Measurements from ENCODE around the gene PON3. TPM values are rescaled to one million over a fixed set of nuclear protein-coding genes. Genes with fewer than 3 reads are reported as not detected.

Gene PON3
- total RNA-seq, 4 donors from 2014 or later, result 0.29 to 0.61 (median 0.49) TPM; not detected in 1

GRCh38 chr7:95342642-95343307 is 53.4 kb downstream of the PON3 start:
- H3K4me3 ChIP-seq, result no peak overlapping the region
- in situ Hi-C loops (cut with MboI; ENCODE audit: low sequenced_read_pairs in 4 of 4), result no loop called here
- no peak for ATAC-seq
- no peaks in the 10 kb centered on the region for H3K27me3 ChIP-seq
- H3K36me3 ChIP-seq, result no peaks in the 10 kb centered on the region
- no peaks in the 10 kb centered on the region for H3K4me1 ChIP-seq
- TF ChIP-seq CTCF (IDR thresholded peaks at IDR 0.05 in 4 of 5, conservative IDR thresholded peaks at IDR 0.05 in 1 of 5), result no peak
- no peaks in the 10 kb centered on the region for H3K9me3 ChIP-seq
- intact Hi-C loops (cut with DNase I; ENCODE audit: low total_unique reads), result no loop called here
- H3K27ac ChIP-seq, result no peak overlapping the region
- DNase-seq, result no peak

DNA sequence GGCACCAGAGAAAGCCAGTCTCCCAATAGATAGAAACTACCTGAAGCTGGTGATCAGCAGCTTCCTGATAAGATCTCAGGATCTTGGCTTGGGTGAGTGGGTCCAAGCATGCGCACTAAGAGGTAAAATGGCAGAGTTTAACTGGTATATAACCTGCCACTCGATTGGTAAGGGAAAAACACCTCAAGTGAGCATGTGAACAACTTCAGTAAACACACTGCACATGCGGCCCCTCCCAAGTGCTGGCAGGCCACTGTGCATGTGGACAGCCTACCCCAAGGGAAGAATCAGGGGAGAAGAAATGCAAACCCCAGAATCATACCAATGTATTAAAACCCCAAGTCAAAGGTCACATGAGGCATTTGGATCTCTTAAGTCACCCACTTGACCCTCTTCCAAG is 54.1 kb downstream of the PON3 start:
- no peak overlapping the region for H3K27ac ChIP-seq
- intact Hi-C loops (cut with DNase I; ENCODE audit: low total_unique reads), result no loop called here
- DNase-seq (no peak), ATAC-seq (no peak)
- no peaks in the 10 kb centered on the region for H3K27me3 ChIP-seq
- H3K4me3 ChIP-seq, result no peak overlapping the region
- in situ Hi-C loops (cut with MboI; ENCODE audit: low sequenced_read_pairs in 4 of 4), result no loop called here
- H3K36me3 ChIP-seq, result no peaks in the 10 kb centered on the region
- no peaks in the 10 kb centered on the region for H3K4me1 ChIP-seq
- TF ChIP-seq POLR2A (IDR thresholded peaks at IDR 0.05) (no peak), CTCF (IDR thresholded peaks at IDR 0.05 in 4 of 5, conservative IDR thresholded peaks at IDR 0.05 in 1 of 5) (no peak)
- H3K9me3 ChIP-seq, result no peaks in the 10 kb centered on the region

- no peaks in the 10 kb centered on the region for H3K27me3 ChIP-seq
- intact Hi-C loops (cut with DNase I; ENCODE audit: low total_unique reads), result no loop called here
- ATAC-seq, result no peak
- no peak for DNase-seq
- H3K9me3 ChIP-seq, result no peaks in the 10 kb centered on the region
- no peak overlapping the region for H3K27ac ChIP-seq
- TF ChIP-seq POLR2A (IDR thresholded peaks at IDR 0.05) (no peak), CTCF (IDR thresholded peaks at IDR 0.05 in 4 of 5, conservative IDR thresholded peaks at IDR 0.05 in 1 of 5) (no peak)
- in situ Hi-C loops (cut with MboI; ENCODE audit: low sequenced_read_pairs in 4 of 4), result no loop called here
- no peaks in the 10 kb centered on the region for H3K4me1 ChIP-seq
- no peak overlapping the region for H3K4me3 ChIP-seq
- no peaks in the 10 kb centered on the region for H3K36me3 ChIP-seq
These were observed 55.7 kb downstream of the PON3 start for GRCh38 chr7:95340491-95340890.

GRCh38 chr7:95338832-95339231 is 57.3 kb downstream of the PON3 start:
- DNase-seq, result no peak
- Histone ChIP-seq H3K36me3 (no peaks in the 10 kb centered on the region), H3K27me3 (no peaks in the 10 kb centered on the region), H3K4me3 (no peak overlapping the region), H3K4me1 (no peaks in the 10 kb centered on the region), H3K27ac (no peak overlapping the region), H3K9me3 (no peaks in the 10 kb centered on the region)
- in situ Hi-C loops (cut with MboI; ENCODE audit: low sequenced_read_pairs in 4 of 4) (no loop called here), intact Hi-C loops (cut with DNase I; ENCODE audit: low total_unique reads) (no loop called here)
- TF ChIP-seq CTCF (IDR thresholded peaks at IDR 0.05 in 4 of 5, conservative IDR thresholded peaks at IDR 0.05 in 1 of 5) (no peak), POLR2A (IDR thresholded peaks at IDR 0.05) (no peak)
- no peak for ATAC-seq

GRCh38 chr7:95335093-95335492 is 61.1 kb downstream of the PON3 start:
- intact Hi-C loops (cut with DNase I; ENCODE audit: low total_unique reads) (no loop called here), in situ Hi-C loops (cut with MboI; ENCODE audit: low sequenced_read_pairs in 4 of 4) (no loop called here)
- Histone ChIP-seq H3K27me3 (no peaks in the 10 kb centered on the region), H3K4me1 (no peaks in the 10 kb centered on the region), H3K27ac (no peak overlapping the region), H3K4me3 (no peak overlapping the region), H3K36me3 (no peaks in the 10 kb centered on the region), H3K9me3 (no peaks in the 10 kb centered on the region)
- TF ChIP-seq POLR2A (IDR thresholded peaks at IDR 0.05) (no peak), CTCF (IDR thresholded peaks at IDR 0.05 in 4 of 5, conservative IDR thresholded peaks at IDR 0.05 in 1 of 5) (no peak)
- ATAC-seq, result no peak
- no peak for DNase-seq
